HepG2 (cell line): ENCODE data around the gene SPCS1. TPM values are rescaled to one million over a fixed set of nuclear protein-coding genes. Genes with fewer than 3 reads are reported as not detected.

Source experiments
- ATAD3A ChIP-seq: sonication (generic); formaldehyde crosslinking; IDR thresholded peaks from 2 replicates; pipeline ENCODE4 v1.4.0; 2020; ENCODE audit warnings: missing genetic modification reagents
- BCLAF1 ChIP-seq: fragments of 450-650 bp; IDR thresholded peaks from 2 replicates; pipeline ENCODE4 v1.6.1; 2017; ENCODE audit warnings: mild to moderate bottlenecking
- CBX2 ChIP-seq, 2 experiments: fragments of 200-600 bp in 1 of 2; sonication (generic); formaldehyde crosslinking in 1 of 2; IDR thresholded peaks; 2 replicates each; pipeline versions ENCODE4 v1.7.0 to v1.8.1; 2018 to 2022; ENCODE audit warnings: low read depth in 2 of 2, low read length in 1 of 2, mild to moderate bottlenecking in 1 of 2, missing genetic modification reagents in 1 of 2
- ETV5 ChIP-seq: IDR thresholded peaks from 2 replicates; pipeline ENCODE4 v1.6.1; 2018; ENCODE audit warnings: missing biosample characterization, missing genetic modification reagents, inconsistent platforms, borderline replicate concordance
- KDM5A ChIP-seq: fragments of 200-600 bp; sonication (generic); IDR thresholded peaks from 2 replicates; pipeline ENCODE4 v1.7.0; 2018; ENCODE audit warnings: antibody characterized with exemption, mild to moderate bottlenecking, low read length, borderline replicate concordance
- SP140L ChIP-seq: sonication (generic); formaldehyde crosslinking; IDR thresholded peaks from 2 replicates; pipeline ENCODE4 v1.4.0; 2020; ENCODE audit warnings: missing genetic modification reagents, borderline replicate concordance
- SRSF9 ChIP-seq: fragments of 200-400 bp; formaldehyde crosslinking; IDR thresholded peaks from 2 replicates; pipeline ENCODE4 v1.6.1; 2018; ENCODE audit warnings: borderline replicate concordance, mild to moderate bottlenecking, low read depth, low read length; ENCODE audit not compliant: insufficient read depth, poor library complexity, severe bottlenecking
- THAP9 ChIP-seq: sonication (generic); formaldehyde crosslinking; IDR thresholded peaks from 2 replicates; pipeline ENCODE4; 2020; ENCODE audit warnings: missing genetic modification reagents, mild to moderate bottlenecking, borderline replicate concordance
- ZBED4 ChIP-seq: sonication (generic); formaldehyde crosslinking; IDR thresholded peaks from 2 replicates; pipeline ENCODE4 v1.4.0; 2020; ENCODE audit warnings: missing genetic modification reagents, borderline replicate concordance
- ZNF225 ChIP-seq: sonication (generic); formaldehyde crosslinking; IDR thresholded peaks from 2 replicates; pipeline ENCODE4 v1.4.0; 2020; ENCODE audit warnings: mild to moderate bottlenecking, missing genetic modification reagents
- ZNF263 ChIP-seq: sonication (generic); formaldehyde crosslinking; IDR thresholded peaks from 2 replicates; pipeline ENCODE4 v1.4.0; 2020; ENCODE audit warnings: missing genetic modification reagents
- ZNF552 ChIP-seq: sonication (generic); formaldehyde crosslinking; IDR thresholded peaks from 2 replicates; pipeline ENCODE4 v1.9.0; 2022; ENCODE audit warnings: missing genetic modification reagents, mild to moderate bottlenecking, borderline replicate concordance
- ZNF616 ChIP-seq: sonication (generic); formaldehyde crosslinking; IDR thresholded peaks from 2 replicates; pipeline ENCODE4 v1.5.0; 2020; ENCODE audit warnings: low read depth, mild to moderate bottlenecking, missing genetic modification reagents
- ZNF678 ChIP-seq: sonication (generic); formaldehyde crosslinking; IDR thresholded peaks from 2 replicates; pipeline ENCODE4 v1.4.0; 2020; ENCODE audit warnings: mild to moderate bottlenecking, missing genetic modification reagents
- ZNF749 ChIP-seq: sonication (generic); formaldehyde crosslinking; IDR thresholded peaks from 2 replicates; pipeline ENCODE4 v1.8.0; 2022; ENCODE audit warnings: mild to moderate bottlenecking, missing genetic modification reagents, moderate library complexity, borderline replicate concordance
- ZNF792 ChIP-seq: IDR thresholded peaks from 2 replicates; pipeline ENCODE4 v1.6.1; 2016
- polyA plus RNA-seq, 8 experiments: library from polyadenylated mRNA; depleted of rRNA in 3 of 8; stranded (reverse) in 7 of 8; unstranded in 1 of 8; fragments of >200 nt; fragmentation: Illumina TruSeq in 4 of 8; extraction: Trizol in 4 of 8; gene quantifications; 2 replicates each; pipeline versions ENCODE4 v1.2.1 to v1.2.3, GENCODE V29; 2011 to 2016; ENCODE audit warnings: low read depth in 4 of 8, missing spikeins in 1 of 8, mixed read lengths in 1 of 8; ENCODE audit not compliant: insufficient read depth in 1 of 8
- total RNA-seq, 5 experiments: library from RNA; depleted of rRNA; stranded (reverse); fragments of >200 nt; fragmentation: Illumina TruSeq; extraction: Trizol; gene quantifications; 2 replicates each; pipeline ENCODE4 v1.2.3, GENCODE V29; 2016; ENCODE audit warnings: low read depth in 1 of 5
- TF ChIP-seq, protein P1 (sequence below): sonication (generic); formaldehyde crosslinking; IDR thresholded peaks from 2 replicates; pipeline ENCODE4 v1.4.0; 2020; ENCODE audit warnings: missing genetic modification reagents, mild to moderate bottlenecking, borderline replicate concordance

SPCS1 gene
- total and polyA plus RNA-seq, 2 of the 13 experiments (the other 11 are each of a cell fraction or from before 2014, with no cell fraction given), result 84.6 to 120 TPM

DNA sequence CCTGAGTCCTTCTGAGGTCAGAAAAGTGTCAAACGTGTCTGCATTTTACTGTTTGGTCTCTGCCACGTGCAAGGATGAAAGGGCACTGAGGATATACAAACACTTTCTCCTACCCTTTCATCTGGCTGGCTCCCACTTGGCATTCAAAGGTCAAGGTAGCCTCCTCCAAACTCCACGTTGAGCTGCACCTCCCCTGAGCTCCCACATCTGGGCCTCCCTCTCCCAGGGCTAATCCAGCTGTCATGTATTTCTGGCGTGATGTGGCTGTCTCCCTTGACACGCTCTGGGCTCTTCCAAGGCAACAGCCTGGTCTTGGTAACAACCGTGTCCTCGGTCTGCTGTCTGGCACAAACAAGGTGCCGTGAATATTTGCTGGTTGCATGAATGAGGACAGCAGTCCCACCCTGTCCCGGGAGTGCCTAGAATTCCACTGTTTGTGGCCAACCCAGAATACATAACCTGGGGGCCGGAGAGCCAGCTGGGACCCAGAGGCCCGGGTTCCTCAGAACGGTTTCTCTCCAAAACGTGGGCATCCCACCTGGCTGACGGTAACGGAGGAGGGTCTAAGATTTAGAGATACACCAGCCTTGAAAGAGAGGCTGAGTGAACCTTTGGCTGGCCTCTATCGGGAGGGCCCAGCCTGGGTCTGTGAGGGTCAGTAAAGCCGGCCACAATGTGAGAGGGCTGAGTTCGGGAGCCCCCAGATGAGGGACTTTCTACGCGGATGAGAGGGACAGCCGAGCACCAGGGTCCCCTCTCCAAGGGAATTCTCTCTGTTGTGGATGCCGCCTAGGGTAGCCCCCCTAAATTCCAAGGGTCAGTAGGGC, 1.1 kb upstream of the SPCS1 start (continued):
- no peak; the same call in 1 of the 2 replicates for TF ChIP-seq THAP9 (CRISPR knock-in tag)
- TF ChIP-seq ETV5 (CRISPR knock-in tag), result peak; percentile 57; the same call in 1 of the 2 replicates
- no peak for TF ChIP-seq BCLAF1
- no peak for TF ChIP-seq ZNF225 (CRISPR knock-in tag)
- TF ChIP-seq ZBED4, result no peak; the same call in 1 of the 2 replicates
- TF ChIP-seq, protein P1, sequence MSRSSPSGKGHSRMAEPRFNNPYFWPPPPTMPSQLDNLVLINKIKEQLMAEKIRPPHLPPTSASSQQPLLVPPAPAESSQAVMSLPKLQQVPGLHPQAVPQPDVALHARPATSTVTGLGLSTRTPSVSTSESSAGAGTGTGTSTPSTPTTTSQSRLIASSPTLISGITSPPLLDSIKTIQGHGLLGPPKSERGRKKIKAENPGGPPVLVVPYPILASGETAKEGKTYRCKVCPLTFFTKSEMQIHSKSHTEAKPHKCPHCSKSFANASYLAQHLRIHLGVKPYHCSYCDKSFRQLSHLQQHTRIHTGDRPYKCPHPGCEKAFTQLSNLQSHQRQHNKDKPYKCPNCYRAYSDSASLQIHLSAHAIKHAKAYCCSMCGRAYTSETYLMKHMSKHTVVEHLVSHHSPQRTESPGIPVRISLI (CRISPR knock-in tag), result peak; percentile 84; the same call in 1 of the 2 replicates
- TF ChIP-seq ZNF552 (CRISPR knock-in tag), result no peak
- TF ChIP-seq KDM5A, result no peak
- TF ChIP-seq ZNF263 (CRISPR knock-in tag), result no peak
- 0 out of 2 replicates have a peak, but pooled peaks have one; percentile 58 for TF ChIP-seq ZNF678 (CRISPR knock-in tag)
- TF ChIP-seq SP140L (CRISPR knock-in tag), result no peak
- TF ChIP-seq ATAD3A (CRISPR knock-in tag), result no peak
- no peak for TF ChIP-seq ZNF792 (CRISPR knock-in tag)
- no peak for TF ChIP-seq CBX2 (IDR thresholded peaks at IDR 0.05; ENCODE audit: low read depth, low read length)
- TF ChIP-seq CBX2 (CRISPR knock-in tag; IDR thresholded peaks at IDR 0.05; ENCODE audit: low read depth), result no peak
- TF ChIP-seq ZNF749 (CRISPR knock-in tag), result no peak
- TF ChIP-seq SRSF9, result no peak
- no peak for TF ChIP-seq ZNF616
